Fibroblast of skin of right biceps (primary cell): ENCODE data around the gene ARMC2.
"Not testable (repeated sequence)": the region's sequence is repeated elsewhere in the genome, so short reads cannot be mapped to it uniquely, and the experiment has no call there.

ENCODE experiments used
- DNase-seq: peaks from one replicate; pipeline ENCODE4 v3.0.0-alpha.2; 2013

The ARMC2 gene

GRCh38 chr6:108835218-108835850 lies 12.9 kb upstream of the ARMC2 start:
- DNase-seq: peak; percentile 71

GRCh38 chr6:108836061-108836460 lies 12.2 kb upstream of the ARMC2 start:
- DNase-seq: peak; percentile 15

GRCh38 chr6:108837236-108837971 lies 10.8 kb upstream of the ARMC2 start:
- DNase-seq: peak; percentile 25

GRCh38 chr6:108838101-108838717 lies 10.0 kb upstream of the ARMC2 start:
- DNase-seq: peak; percentile 45

GRCh38 chr6:108839083-108839642 lies 9.1 kb upstream of the ARMC2 start:
- no peak for DNase-seq

DNA sequence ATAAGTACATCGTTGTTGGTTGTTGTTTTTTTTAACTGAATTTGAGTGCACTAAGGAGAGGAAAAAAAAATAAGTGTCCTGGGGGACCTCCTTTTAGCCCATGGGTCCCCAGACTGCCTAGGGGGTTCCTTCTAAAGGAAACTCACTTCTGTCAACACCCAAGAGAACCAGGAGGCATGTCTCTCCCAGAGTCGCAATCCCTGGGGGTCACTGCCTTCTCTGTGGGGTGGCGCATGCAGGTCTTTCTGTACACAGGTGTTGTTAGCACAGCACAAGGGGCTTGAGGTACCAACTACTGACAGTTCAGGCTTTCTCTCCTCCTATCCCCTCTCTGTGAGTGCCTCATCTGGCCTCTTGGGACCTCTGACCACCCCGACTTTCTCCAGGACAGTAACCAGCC lies 7.3 kb upstream of the ARMC2 start:
- DNase-seq: no peak

GRCh38 chr6:108841377-108841855 lies 6.8 kb upstream of the ARMC2 start:
- no peak for DNase-seq

DNA sequence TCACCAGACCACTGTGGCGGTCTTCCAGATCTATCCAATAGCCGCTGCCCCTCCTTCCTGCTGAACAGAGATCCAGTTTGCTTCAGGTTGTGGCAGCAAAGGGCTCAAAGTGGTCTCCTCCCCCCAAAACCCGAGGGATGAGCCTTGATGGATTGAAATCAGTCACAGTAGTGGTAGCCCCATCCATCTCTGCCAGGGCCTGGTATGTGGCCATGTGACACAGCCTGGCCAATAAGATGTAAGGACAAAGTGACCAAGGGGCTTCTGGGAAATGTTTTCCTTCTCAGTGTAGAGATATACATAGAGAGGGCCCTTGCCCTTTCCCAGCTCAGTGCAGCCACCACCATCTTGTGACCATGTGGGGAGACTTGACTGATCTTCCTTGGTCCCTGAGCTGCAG lies 4.1 kb upstream of the ARMC2 start:
- no peak for DNase-seq

DNA sequence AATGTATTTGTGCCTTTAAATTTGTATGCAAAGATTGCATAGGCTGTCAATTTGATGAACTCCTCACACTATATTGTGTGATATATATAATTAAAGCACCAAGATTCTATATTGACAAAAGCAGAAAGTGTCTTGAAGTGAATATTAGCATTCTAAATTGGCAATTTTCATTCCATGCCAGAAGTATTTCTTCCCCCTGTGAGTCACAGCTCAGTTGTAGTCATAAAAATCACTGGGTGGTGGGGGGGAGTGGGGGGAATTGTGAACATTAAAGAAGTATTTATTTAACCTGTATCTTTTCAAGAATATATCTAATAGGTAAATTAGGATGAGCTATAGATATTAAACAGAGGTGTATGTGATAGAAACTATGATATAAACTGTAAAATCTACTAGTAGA lies 3.1 kb upstream of the ARMC2 start:
- no peak for DNase-seq

- DNase-seq: no peak
These were observed 2.1 kb upstream of the ARMC2 start for GRCh38 chr6:108846101-108846500.

- no peak for DNase-seq
These were observed 1.6 kb upstream of the ARMC2 start for GRCh38 chr6:108846628-108847027.

GRCh38 chr6:108847738-108848115 lies 495 bp upstream of the ARMC2 start:
- no peak for DNase-seq

- no peak for DNase-seq
These were observed 2.6 kb downstream of the ARMC2 start for GRCh38 chr6:108850669-108851465.

- DNase-seq: no peak
These were observed 3.5 kb downstream of the ARMC2 start for GRCh38 chr6:108851756-108852155.

- no peak for DNase-seq
These were observed 4.9 kb downstream of the ARMC2 start for GRCh38 chr6:108853077-108853476.

DNA sequence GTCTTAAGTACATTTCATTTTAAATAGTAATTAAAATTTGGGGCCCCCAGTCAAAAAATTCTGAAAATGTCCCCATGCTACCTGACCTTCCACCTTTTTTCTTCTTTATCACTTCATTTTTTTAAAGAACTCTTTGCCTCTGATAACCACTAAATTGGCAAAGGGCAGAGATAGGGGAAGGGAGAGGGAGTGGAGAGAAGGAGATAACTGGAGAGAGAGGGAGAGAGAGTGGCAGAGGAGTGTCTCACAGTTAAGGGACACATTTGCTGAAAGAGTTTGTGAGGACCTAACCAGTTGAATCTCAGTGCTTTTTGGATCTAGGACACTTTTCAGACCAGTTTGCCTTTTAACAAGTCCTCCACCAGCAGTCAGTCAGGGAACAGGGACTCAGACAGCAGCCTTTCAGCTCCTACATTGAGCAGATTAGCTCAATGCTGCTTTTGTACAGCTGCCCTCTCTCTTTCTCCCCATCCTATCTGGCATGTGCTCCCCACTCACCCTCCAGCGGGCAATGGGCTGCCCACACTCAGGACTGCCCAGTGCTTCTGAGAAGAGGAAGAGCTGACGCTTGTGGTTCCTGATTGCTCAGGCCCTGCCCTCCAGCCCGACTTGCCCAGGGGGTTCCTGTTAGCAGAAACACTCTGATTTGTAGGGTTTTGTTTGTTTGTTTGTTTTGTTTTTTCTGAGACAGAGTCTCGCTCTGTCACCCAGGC lies 14.4 kb downstream of the ARMC2 start:
- DNase-seq: no peak

DNA sequence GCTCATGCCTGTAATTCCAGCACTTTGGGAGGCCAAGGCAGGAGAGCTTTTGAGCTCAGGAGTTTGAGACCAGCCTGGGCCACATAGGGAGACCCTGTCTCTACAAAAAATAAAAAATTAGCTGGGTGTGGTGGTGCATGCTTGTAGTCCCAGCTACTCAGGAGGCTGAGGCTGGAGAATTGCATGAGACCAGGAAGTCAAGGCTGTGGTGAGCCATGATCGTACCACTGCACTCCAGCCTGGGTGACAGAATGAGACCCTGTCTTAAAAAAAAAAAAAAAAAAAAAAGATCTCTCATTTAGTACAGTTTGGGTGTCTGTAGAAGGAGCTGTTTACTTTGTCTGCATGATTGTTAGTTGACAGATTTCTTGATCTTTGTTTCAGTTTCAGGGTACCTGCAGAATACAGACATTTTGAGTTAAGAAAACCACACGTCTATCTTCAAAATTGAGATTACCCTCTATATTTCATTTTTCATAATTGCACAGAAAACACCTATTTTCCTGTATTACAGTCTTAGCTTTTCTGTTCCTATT lies 17.6 kb downstream of the ARMC2 start:
- DNase-seq: not testable (repeated sequence)

- DNase-seq: no peak
These were observed 18.6 kb downstream of the ARMC2 start for GRCh38 chr6:108866798-108867197.

GRCh38 chr6:108868647-108869046 lies 20.4 kb downstream of the ARMC2 start:
- DNase-seq: no peak

DNA sequence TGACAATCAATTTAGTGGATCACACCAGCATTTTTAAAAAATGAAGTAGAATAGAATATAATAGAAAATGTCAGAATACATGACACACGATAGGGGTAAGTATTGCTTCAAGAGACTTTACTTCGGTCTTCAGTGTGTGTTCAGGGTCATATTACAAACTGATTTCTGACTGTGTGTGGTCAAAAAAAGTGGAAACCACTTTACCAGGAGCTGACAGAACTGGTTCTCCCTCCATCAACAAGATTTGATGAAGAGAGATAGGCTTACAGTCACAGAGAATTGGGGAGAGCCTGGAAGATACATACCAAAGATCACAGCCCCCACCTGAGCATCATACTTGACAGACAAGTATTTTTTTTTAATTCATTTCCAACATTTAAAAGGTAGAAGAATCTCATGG lies 21.7 kb downstream of the ARMC2 start:
- DNase-seq: no peak

GRCh38 chr6:108870357-108870756 lies 22.1 kb downstream of the ARMC2 start:
- DNase-seq: no peak

- no peak for DNase-seq
These were observed 23.9 kb downstream of the ARMC2 start for GRCh38 chr6:108872141-108872557.
